Muscle of leg (tissue), 11 donors: ENCODE data around the gene SHC1. TPM values are rescaled to one million over a fixed set of nuclear protein-coding genes. Genes with fewer than 3 reads are reported as not detected.
A peak's percentile ranks its signal among the peaks of the same experiment; 100 is the strongest.
"Not testable (repeated sequence)": the region's sequence is repeated elsewhere in the genome, so short reads cannot be mapped to it uniquely, and the experiment has no call there.

Experiments used
- DNase-seq: peaks from one replicate; pipeline ENCODE4 v3.0.0; 2013
- H3K27ac ChIP-seq: one replicate; pipeline ENCODE4 v1.5.1; 2013; ENCODE audit warnings: mild to moderate bottlenecking, low read length, control low read depth
- H3K27me3 ChIP-seq: one replicate; pipeline ENCODE4 v1.6.1; 2013; ENCODE audit warnings: low read length; ENCODE audit not compliant: control insufficient read depth, insufficient read depth
- H3K36me3 ChIP-seq: one replicate; pipeline ENCODE4 v1.6.1; 2013; ENCODE audit warnings: low read length; ENCODE audit not compliant: control insufficient read depth, insufficient read depth
- H3K4me1 ChIP-seq: one replicate; pipeline ENCODE4 v1.6.1; 2013; ENCODE audit warnings: low read length; ENCODE audit not compliant: control insufficient read depth, insufficient read depth
- H3K4me3 ChIP-seq: one replicate; pipeline ENCODE4 v1.5.1; 2013; ENCODE audit warnings: low read length, control low read depth
- H3K9me3 ChIP-seq: replicated peaks from 2 replicates; pipeline ENCODE4 v1.6.1; 2013; ENCODE audit warnings: low read depth, low read length; ENCODE audit not compliant: control insufficient read depth
- WGBS: methylation state at CpG from one replicate; pipeline ENCODE4 v1.1.5; 2013; ENCODE audit warnings: missing lambda C conversion rate; ENCODE audit not compliant: insufficient coverage; 5-methylcytosine and 5-hydroxymethylcytosine counted together
- polyA plus RNA-seq, 8 donors: library from polyadenylated mRNA; unstranded; fragments of 120-200 nt; gene quantifications; one replicate each; pipeline versions ENCODE4 v1.2.1 to v1.2.3, GENCODE V29; 2013; ENCODE audit warnings: inconsistent platforms in 1 of 8, low replicate concordance in 1 of 8; ENCODE audit not compliant: insufficient read length in 8 of 8, insufficient read depth in 1 of 8
- total RNA-seq: library from RNA; stranded (reverse); fragments of 120-200 nt; gene quantifications from one replicate; pipeline ENCODE4 v1.2.4, GENCODE V29; 2013

Gene SHC1
- total and polyA plus RNA-seq, 9 donors = 59.3 to 118 (median 90.1) TPM

DNA sequence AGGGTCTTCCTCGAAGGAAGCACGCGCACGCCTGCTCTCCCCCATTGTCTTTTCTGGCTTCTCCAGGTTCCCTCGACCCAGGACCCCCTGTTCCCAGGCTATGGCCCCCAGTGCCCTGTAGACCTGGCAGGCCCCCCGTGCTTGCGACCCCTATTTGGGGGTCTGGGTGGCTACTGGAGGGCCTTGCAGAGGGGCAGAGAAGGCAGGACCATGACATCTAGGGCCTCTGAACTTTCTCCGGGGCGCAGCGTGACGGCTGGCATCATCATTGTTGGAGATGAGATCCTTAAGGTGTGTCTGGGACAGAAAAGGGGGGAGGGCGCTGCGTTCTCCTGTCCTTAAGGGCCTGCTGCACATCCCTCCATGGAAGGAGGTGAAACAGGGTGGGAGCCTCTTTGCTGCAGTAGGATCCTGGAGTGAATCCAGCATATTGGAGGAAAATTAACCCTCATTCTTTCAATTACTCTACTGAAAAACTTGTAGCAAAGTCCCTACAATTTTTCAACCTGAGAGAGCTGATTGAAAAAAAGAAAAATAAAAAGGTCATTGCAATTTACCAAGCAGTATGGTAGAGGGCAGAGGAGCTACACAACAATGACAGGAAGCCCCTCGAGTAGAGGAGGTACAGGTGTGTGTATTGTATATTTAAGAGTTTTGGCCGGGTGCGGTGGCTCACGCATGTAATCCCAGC is 13.4 kb upstream of the SHC1 start:
- H3K27ac ChIP-seq = no peak overlapping the region
- H3K9me3 ChIP-seq = no peaks in the 10 kb centered on the region
- 4% methylated on average over 12 of the region's 17 CpGs for WGBS
- DNase-seq = no peak
- peaks cover 11% of the 10 kb centered on the region for H3K4me1 ChIP-seq
- peak overlapping the region; percentile 62 for H3K4me3 ChIP-seq
- no peaks in the 10 kb centered on the region for H3K27me3 ChIP-seq
- peaks cover 26% of the 10 kb centered on the region for H3K36me3 ChIP-seq

DNA sequence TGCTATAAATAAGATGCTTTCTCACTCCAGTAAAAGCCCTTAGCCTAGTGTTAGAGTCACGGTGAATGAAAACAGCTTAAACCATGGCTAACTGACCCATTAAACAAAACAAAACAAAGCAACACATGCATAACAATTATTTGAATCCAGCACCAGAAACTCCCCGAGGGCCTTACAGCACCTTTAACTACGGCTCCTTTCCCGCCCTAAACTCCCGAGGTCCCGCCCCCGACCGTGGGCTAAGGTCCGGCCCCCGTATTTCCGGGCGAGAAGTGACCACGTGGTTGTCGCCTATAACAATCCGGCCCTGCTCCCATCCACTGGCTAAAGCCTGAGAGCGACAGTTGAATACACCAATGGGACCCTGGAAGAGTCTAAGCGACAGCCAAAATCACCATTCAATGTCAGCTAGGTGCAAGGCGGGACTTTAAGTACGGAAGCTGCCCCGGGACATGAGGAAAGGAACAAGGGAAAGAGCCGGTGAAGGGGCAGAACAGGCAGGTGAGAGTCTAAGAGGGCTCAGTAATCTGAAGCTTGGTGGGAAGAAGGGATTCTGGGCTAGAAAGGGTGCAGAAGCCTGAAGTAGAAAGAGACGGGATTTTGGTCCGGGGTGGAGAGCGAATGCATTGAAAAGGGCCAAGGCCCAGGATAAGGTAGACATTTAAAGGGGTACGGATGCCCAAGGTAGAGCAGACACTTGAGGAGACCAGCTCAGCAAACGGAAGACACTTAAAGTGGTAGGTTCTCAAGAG is 12.5 kb upstream of the SHC1 start, which contains the start of gene FLAD1:
TSS of gene FLAD1 (plus strand) at position 448 of the 752 bp plus-strand sequence. CDS start 351 bp downstream, outside the sequence.
- Histone ChIP-seq H3K27ac (peak within 1 kb of the TSS; percentile 66), H3K36me3 (peaks cover 23% of the 10 kb centered on the region), H3K4me1 (peaks cover 11% of the 10 kb centered on the region), H3K9me3 (no peaks in the 10 kb centered on the region), H3K27me3 (no peaks in the 10 kb centered on the region), H3K4me3 (peak within 1 kb of the TSS; percentile 62)
- under 1% methylated on average over 20 of the region's 26 CpGs for WGBS
- DNase-seq = peak; percentile 100

DNA sequence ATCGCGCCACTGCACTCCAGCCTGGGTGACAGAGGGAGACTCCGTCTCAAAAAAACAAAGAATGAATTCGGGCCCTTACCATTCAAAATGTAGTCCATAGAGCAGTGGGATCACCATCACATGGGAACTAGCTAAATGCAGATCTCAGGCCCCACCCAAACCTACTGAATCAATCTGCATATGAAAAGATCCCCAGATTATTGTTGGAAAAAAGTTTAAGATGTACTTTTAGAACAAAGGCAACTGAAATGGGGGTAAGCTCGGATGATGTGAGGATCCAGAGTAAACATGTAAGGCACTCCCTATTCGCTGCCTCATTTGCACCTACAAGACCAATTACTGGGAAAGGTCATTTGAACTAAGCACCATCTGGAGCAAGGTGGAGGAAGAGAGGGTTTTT is 11.8 kb upstream of the SHC1 start:
- Histone ChIP-seq H3K9me3 (no peaks in the 10 kb centered on the region), H3K27ac (no peak overlapping the region), H3K4me3 (peak overlapping the region; percentile 38), H3K4me1 (peaks cover 11% of the 10 kb centered on the region), H3K27me3 (no peaks in the 10 kb centered on the region), H3K36me3 (peaks cover 21% of the 10 kb centered on the region)
- no CpG with 5 or more reads among the region's 6 CpGs for WGBS
- no peak for DNase-seq

DNA sequence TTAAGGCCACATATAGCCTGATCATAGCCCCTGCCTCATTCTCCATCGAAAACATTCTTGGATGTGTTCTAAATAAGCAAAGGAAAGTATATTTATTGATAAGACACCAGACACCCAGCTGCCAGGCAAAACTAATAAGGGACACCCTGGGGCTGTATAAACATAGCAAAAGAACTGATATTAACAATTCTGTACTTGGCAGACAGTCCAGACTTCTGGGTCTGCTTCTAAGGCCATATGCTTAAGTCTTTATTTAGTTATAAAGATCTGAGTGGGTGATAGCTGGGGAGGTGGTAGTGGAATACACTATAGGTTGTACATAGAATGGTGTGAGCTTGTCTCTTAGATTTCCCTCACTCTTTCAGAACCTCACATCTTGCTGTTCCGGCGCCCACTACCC is 7.8 kb upstream of the SHC1 start:
- no peaks in the 10 kb centered on the region for H3K9me3 ChIP-seq
- no peak for DNase-seq
- no CpG with 5 or more reads among the region's 3 CpGs for WGBS
- no peak overlapping the region for H3K4me3 ChIP-seq
- H3K36me3 ChIP-seq = peaks cover 18% of the 10 kb centered on the region
- no peaks in the 10 kb centered on the region for H3K27me3 ChIP-seq
- H3K27ac ChIP-seq = no peak overlapping the region
- H3K4me1 ChIP-seq = peaks cover 11% of the 10 kb centered on the region

DNA sequence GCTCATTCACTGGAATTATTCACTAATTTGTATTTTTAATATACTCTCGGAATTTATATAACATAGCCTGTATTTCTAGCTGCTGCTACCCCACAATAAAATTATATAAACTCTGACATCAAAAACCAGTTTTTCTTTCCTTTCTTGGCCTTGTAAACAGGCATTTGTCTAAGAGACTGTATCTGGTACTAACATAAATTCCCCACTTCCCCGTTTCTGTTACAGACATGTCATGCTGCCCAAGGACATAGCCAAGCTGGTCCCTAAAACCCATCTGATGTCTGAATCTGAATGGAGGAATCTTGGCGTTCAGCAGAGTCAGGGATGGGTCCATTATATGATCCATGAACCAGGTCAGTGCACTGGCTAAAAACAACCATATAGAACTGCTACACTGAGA is 7.2 kb upstream of the SHC1 start:
- not testable (repeated sequence) for H3K4me3 ChIP-seq, H3K27ac ChIP-seq, H3K9me3 ChIP-seq, H3K27me3 ChIP-seq, DNase-seq
- WGBS = no CpG with 5 or more reads among the region's 3 CpGs
- H3K36me3 ChIP-seq = peaks cover 18% of the 10 kb centered on the region
- peaks cover 17% of the 10 kb centered on the region for H3K4me1 ChIP-seq

DNA sequence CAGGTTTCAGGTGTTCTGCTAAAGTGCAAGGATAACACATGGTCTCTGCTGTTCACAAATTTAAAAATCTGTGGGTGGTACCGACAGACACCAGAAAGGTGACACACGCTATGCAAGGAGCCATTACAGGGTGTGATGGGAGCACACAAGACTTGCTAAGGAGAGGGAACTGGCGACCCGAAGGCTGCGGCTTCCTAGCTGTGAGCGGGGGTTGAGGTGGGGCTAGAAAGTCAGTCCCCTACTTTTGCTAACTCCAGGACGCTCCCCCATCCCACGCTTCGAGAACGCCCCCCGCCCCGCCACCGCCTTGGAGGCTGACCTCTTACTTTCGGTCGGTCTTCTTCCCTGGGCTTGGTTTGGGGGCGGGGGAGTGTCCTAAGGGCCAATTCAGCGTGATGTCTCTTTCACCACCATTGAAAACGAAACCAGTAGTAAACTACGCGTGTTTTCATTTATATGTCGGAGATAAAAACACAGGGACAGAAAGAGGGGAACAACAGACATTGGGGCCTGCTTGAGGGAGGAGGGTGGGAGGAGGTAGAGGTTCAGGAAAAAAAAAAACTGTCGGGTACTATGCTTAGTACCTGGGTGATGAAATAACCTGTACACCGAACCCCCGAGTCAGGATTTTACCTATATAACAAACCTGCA is 5.0 kb upstream of the SHC1 start:
- 0% methylated on average over 2 of the region's 24 CpGs for WGBS
- Histone ChIP-seq H3K4me3 (peak overlapping the region; percentile 79), H3K36me3 (peaks cover 18% of the 10 kb centered on the region)

DNA sequence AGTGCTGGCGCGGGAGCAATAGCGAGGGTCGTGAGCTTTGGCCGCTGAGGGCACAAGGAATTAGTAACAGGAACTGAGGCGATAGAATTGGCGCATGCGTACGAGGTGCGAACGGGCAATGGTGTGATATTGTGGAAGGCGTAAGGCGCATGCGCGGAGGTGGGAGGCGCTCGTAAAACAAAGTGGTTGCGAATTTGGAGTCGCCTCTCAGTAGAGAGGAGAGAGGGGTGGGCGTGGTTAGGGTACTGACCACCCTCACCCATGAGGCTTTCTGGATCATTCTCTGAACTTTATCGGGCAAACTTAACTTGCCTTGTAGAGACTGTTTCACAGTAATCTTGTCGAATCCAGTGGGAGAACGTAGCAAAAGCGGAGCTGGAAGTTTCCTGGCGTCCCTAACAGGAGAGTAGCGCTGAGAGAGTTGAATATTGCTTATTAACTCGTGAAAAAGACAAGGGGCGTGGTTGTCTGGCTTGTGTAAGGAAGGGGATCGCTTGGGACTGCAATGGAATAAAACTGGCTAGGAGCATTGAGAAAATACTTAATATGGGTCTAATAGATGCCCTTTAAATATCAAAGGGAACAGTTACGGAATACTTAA is 4.4 kb upstream of the SHC1 start:
- WGBS = under 1% methylated on average over 24 of the region's 30 CpGs
- Histone ChIP-seq H3K9me3 (no peaks in the 10 kb centered on the region), H3K27me3 (no peaks in the 10 kb centered on the region), H3K4me3 (peak overlapping the region; percentile 79), H3K4me1 (peaks cover 39% of the 10 kb centered on the region), H3K27ac (peak overlapping the region; percentile 99), H3K36me3 (peaks cover 18% of the 10 kb centered on the region)
- peak; percentile 99 for DNase-seq

More for the DNA sequence above, 5.0 kb upstream of the SHC1 start:
- Histone ChIP-seq H3K4me1 (peaks cover 32% of the 10 kb centered on the region), H3K9me3 (no peaks in the 10 kb centered on the region), H3K27ac (peak overlapping the region; percentile 99), H3K27me3 (no peaks in the 10 kb centered on the region)
- DNase-seq = peak; percentile 80

DNA sequence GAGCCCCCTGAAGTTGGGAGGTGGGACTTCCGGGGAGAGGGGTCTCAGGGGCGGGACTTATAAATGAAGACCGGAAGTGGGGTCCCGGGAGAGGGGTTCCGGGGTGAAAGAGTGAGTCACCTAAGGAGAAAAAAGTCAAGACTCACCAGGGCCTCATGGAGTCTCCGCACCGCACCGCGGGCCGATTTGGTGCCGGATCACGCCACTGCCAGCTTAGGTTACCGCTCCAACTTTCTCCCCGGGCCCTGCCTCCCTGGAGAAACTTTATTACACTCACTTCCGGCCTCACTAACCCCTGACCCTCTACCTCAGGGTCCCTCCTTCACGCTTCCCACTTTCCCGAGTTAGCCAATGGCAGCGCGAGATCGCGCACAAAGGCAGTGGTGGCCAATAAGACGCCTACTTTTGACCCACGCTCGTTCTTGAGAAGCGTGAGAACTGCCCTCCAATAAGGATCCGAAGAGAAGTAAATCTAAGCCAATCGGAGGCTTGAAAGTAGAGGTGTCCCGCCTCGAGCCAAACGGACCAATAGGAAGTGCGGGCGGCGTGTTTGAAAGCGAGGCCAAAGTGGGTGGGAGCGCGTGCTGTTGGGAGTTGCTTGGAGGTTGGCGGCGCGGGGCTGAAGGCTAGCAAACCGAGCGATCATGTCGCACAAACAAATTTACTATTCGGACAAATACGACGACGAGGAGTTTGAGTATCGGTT is 3.7 kb upstream of the SHC1 start, which contains the start of gene CKS1B:
TSS of gene CKS1B (plus strand) at position 580 of the 706 bp plus-strand sequence. CDS start at position 645, 65 bp downstream.
- no peaks in the 10 kb centered on the region for H3K27me3 ChIP-seq
- no peaks in the 10 kb centered on the region for H3K9me3 ChIP-seq
- peak within 1 kb of the TSS; percentile 100 for H3K27ac ChIP-seq
- peaks cover 15% of the 10 kb centered on the region for H3K36me3 ChIP-seq
- DNase-seq = peak; percentile 100
- peak within 1 kb of the TSS; percentile 79 for H3K4me3 ChIP-seq
- H3K4me1 ChIP-seq = peaks cover 43% of the 10 kb centered on the region
- WGBS = under 1% methylated on average over 45 of the region's 47 CpGs

DNA sequence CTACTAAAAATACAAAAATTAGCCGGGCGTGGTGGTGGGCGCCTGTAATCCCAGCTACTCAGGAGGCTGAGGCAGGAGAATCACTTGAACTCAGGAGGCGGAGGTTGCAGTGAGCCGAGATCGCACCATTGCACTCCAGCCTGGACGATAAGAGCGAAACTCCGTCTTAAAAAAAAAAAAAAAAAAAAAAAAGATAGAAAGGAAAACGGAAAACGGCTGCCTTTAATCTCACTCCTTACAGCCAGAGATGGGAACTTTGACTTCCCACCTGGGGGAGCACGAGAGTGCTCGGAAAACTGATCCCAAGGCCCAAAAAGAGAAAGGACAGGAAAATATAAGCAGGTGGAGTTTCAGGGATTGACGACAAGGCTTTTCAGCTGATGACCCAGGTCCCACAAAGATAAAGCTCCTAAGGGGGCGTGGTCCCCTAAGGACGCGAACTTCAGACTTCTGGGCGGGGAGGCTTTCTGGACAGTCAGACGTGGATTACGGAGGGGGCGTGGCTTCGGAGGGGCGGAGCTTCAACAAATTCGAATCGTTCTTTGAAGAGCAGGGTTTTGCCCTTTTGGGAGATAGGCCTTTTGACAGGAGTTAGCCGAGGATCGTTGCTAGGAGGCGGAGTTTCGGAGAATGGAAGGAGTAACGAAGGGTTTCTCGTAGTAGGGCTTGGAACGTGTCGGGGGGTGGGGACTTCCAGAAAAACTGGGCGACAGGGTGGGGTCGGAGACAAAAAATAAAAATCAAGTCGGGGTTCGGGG is 3.0 kb upstream of the SHC1 start:
- Histone ChIP-seq H3K4me1 (peaks cover 51% of the 10 kb centered on the region), H3K9me3 (no peaks in the 10 kb centered on the region), H3K27ac (peak overlapping the region; percentile 100), H3K36me3 (peaks cover 13% of the 10 kb centered on the region), H3K27me3 (no peaks in the 10 kb centered on the region), H3K4me3 (peak overlapping the region; percentile 67)
- WGBS = under 1% methylated on average over 26 of the region's 37 CpGs
- DNase-seq = peak; percentile 97
